GM15510 (cell line): Measurements from ENCODE around the gene HOXC10.
A peak's percentile ranks its signal among the peaks of the same experiment; 100 is the strongest.

Experiments used
- POLR2A ChIP-seq: IDR thresholded peaks from 3 replicates; pipeline ENCODE4 v1.6.1; 2011; ENCODE audit warnings: borderline replicate concordance; ENCODE audit not compliant: insufficient read length; ENCODE audit errors: extremely low read depth

Gene HOXC10

DNA sequence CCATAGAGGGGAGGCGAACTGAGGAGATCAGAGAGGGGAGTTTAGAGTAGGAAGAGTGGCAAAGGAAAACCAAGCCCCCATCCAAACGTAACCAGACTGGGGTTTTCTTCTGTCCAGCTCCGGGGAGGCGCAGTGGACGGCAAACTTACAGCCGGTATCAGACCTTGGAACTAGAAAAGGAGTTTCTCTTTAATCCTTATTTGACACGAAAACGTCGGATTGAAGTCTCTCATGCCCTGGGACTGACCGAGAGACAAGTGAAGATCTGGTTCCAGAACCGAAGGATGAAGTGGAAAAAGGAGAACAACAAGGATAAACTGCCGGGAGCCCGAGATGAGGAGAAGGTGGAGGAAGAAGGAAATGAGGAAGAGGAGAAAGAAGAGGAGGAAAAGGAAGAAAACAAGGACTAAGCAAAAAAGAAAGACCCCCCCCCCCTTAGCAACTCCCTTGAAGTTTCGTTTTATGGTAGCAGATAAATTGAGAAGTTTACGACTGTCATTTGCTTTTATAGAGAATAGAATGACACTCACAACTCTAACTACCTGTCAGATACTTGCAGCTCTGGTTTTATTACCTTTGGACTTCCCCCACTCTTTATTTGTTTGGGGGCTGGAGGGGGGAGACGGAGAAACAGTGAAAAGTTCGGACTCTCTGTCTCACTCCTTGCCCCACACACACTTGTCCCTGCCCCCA, 26.2 kb downstream of the HOXC10 start:
- TF ChIP-seq POLR2A: no peak

- TF ChIP-seq POLR2A: no peak
Observed at GRCh38 chr12:54011665-54012532, 27.0 kb downstream of the HOXC10 start.

DNA sequence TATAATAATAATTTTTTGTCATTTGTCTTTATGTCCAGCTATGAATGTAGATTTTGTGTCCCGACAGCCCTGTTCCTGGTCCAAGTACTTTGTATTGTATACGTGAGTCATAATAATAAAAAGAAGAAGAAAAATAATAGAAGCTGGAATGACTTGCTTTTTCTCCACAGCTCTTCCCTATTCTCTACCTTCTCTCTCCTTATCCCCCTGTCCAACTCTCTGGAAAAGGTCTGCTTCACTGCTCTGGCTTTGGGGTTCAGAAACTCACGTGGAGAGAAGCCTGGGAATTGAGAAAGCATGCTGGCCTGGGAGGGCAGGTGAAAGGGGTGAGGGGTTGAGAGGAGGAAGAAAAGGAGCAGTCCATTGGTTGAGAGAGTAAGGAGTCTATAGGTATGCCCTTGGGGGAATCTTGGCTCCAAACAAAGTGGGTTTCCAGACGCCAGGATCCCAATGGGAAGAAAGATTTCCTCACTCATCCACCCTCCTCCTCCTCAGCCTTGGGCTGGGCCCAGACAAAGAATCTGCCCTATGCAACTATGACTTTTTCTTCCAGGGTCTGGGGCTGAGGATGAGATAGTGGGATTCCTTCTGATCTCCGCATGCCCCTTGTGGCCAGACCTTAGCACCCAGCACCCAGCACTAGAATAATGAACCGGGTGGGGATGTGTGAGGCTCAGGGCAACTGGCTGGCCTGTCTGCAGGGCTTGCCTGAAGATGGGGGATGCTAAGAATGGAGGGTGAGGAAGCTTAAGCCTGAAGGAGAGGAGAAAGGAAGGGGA, 27.9 kb downstream of the HOXC10 start:
- no peak for TF ChIP-seq POLR2A

GRCh38 chr12:54014377-54015017, 29.6 kb downstream of the HOXC10 start:
- TF ChIP-seq POLR2A: no peak

DNA sequence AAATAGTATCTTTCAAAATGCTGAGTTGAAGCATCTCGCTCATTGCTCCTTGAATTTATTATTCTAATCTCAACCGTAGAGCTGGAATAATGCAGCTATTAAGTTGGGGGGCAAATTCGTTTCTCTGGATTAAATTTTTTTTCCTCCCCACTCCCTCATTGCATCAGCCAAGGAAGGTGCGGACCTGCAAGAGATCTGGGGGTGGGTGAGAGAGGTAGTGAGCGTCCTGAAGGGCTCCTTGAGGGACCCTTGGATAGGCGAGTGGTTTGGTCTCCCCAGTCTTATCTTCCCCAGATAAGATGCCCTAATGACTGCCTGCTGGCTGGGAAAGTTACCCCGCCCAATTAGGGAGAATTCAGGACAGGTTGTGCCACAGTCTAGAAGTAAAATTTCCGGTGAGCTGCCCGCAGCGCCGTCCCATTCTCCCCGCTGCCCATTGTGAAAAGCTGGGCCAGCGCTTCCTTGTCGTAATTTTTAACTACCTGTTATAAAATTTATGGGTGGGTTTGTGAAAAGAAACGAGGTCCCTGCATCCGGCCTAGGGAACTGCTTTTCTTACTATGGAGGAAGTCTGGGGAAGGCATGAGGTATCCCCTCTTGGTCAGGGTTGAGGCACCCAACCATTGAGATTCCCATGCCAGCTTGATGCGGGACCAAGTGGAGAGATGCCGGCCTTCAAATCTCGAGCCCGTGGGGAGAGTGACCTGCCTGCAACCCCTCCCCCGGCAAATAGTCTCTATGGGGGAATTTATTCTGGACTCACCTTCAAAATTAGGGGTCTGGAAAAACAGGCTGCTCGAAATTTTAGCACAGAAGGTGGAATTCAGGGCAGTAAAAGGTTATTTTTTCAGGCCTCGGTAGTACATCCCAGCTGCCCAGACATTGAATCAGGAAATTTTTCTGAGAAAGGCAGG, 30.3 kb downstream of the HOXC10 start:
- TF ChIP-seq POLR2A: no peak

GRCh38 chr12:54016051-54016450, 31.1 kb downstream of the HOXC10 start:
- no peak for TF ChIP-seq POLR2A

DNA sequence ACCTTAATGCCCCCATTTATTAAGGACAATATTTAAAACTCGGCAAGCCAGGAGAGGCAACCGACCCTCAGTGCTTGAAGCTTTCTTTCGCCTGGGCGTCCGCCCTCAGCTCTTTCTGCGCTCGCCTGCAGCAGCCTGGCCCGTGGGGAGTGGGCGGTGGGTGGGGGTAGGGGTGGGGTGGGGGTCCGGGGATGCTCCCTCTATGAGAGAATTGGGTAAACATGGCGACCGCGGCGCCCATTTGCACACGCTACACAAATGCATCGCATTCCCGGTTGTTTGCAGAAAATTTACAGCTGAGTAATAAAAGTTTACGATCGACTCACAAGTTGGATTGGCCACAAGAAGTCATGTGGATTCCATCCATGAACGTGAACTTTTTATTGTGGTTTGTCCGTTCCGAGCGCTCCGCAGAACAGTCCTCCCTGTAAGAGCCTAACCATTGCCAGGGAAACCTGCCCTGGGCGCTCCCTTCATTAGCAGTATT, 31.6 kb downstream of the HOXC10 start:
- no peak for TF ChIP-seq POLR2A

- no peak for TF ChIP-seq POLR2A
Observed at GRCh38 chr12:54017027-54017788, 32.3 kb downstream of the HOXC10 start.

GRCh38 chr12:54017878-54018467, 33.0 kb downstream of the HOXC10 start:
- TF ChIP-seq POLR2A: peak; percentile 68

- TF ChIP-seq POLR2A: no peak
Observed at GRCh38 chr12:54018468-54018984, 33.6 kb downstream of the HOXC10 start.

- TF ChIP-seq POLR2A: no peak
Observed at GRCh38 chr12:54019091-54019811, 34.3 kb downstream of the HOXC10 start.
